GM23338 (cell line): ENCODE data around the gene GPR183. TPM values are rescaled to one million over a fixed set of nuclear protein-coding genes. Genes with fewer than 3 reads are reported as not detected.

Experiments used
- ATAC-seq: fragments of 200-7000 bp; cut with Tn5 transposase; 3 replicates; pipeline ENCODE4 v1.9.1; 2020
- DNase-seq: peaks from one replicate; pipeline ENCODE4 v3.0.0-alpha.2; 2015; ENCODE audit warnings: low spot score
- H2AFZ ChIP-seq: fragments of 200-600 bp; sonication (generic); 2 replicates; pipeline ENCODE4 v1.8.0; 2016; ENCODE audit warnings: antibody characterized with exemption, mild to moderate bottlenecking, moderate library complexity
- H3F3A ChIP-seq: fragments of 200-600 bp; sonication (generic); replicated peaks from 2 replicates; pipeline ENCODE4 v1.8.0; 2017; ENCODE audit warnings: antibody characterized with exemption, mixed run types, low read depth
- H3K27ac ChIP-seq: fragments of 200-600 bp; sonication (generic); 2 replicates; pipeline ENCODE4 v1.6.1; 2016; ENCODE audit warnings: low read depth
- H3K27me3 ChIP-seq: fragments of 200-600 bp; sonication (generic); 2 replicates; pipeline ENCODE4 v1.8.0; 2016; ENCODE audit warnings: mild to moderate bottlenecking, mixed run types, moderate library complexity; ENCODE audit not compliant: insufficient read depth
- H3K36me3 ChIP-seq: fragments of 200-600 bp; sonication (generic); 2 replicates; pipeline ENCODE4 v1.8.0; 2016; ENCODE audit warnings: mild to moderate bottlenecking; ENCODE audit not compliant: insufficient read depth
- H3K4me1 ChIP-seq: fragments of 200-600 bp; sonication (generic); 2 replicates; pipeline ENCODE4 v1.8.0; 2016; ENCODE audit warnings: mild to moderate bottlenecking, moderate library complexity; ENCODE audit not compliant: insufficient read depth
- H3K4me2 ChIP-seq: fragments of 200-600 bp; sonication (generic); 2 replicates; pipeline ENCODE4 v1.7.1; 2017; ENCODE audit warnings: mixed run types
- H3K4me3 ChIP-seq: fragments of 200-600 bp; sonication (generic); 2 replicates; pipeline ENCODE4 v1.6.1; 2016; ENCODE audit warnings: mixed run types
- H3K79me2 ChIP-seq: fragments of 200-600 bp; sonication (generic); replicated peaks from 2 replicates; pipeline ENCODE4 v1.8.0; 2017; ENCODE audit warnings: mild to moderate bottlenecking; ENCODE audit not compliant: insufficient read depth
- H3K9me2 ChIP-seq: fragments of 200-600 bp; sonication (generic); 2 replicates; pipeline ENCODE4 v1.8.0; 2017; ENCODE audit not compliant: insufficient read depth
- H4K20me1 ChIP-seq: fragments of 200-600 bp; sonication (generic); replicated peaks from 2 replicates; pipeline ENCODE4 v1.8.0; 2017; ENCODE audit warnings: mild to moderate bottlenecking; ENCODE audit not compliant: insufficient read depth
- H3K27ac Mint-ChIP-seq: 2 replicates; pipeline ENCODE4 v1.8.0; 2020; ENCODE audit warnings: inconsistent platforms, mild to moderate bottlenecking, moderate library complexity, mixed read lengths
- H3K27me3 Mint-ChIP-seq: 3 replicates; pipeline ENCODE4 v1.8.0; 2022; ENCODE audit warnings: low read depth, mild to moderate bottlenecking, moderate library complexity, mixed read lengths, inconsistent platforms; ENCODE audit not compliant: insufficient read depth, poor library complexity
- H3K36me3 Mint-ChIP-seq: 3 replicates; pipeline ENCODE4 v1.8.0; 2021; ENCODE audit warnings: low read depth, mild to moderate bottlenecking, inconsistent platforms, moderate library complexity, mixed read lengths
- H3K4me1 Mint-ChIP-seq: 3 replicates; pipeline ENCODE4 v1.8.0; 2020; ENCODE audit warnings: mild to moderate bottlenecking, inconsistent platforms, mixed read lengths
- H3K4me3 Mint-ChIP-seq: 3 replicates; pipeline ENCODE4 v1.8.0; 2021; ENCODE audit warnings: moderate library complexity, mild to moderate bottlenecking, inconsistent platforms, mixed read lengths
- H3K9me3 Mint-ChIP-seq: 3 replicates; pipeline ENCODE4 v1.8.0; 2020; ENCODE audit warnings: moderate library complexity, mild to moderate bottlenecking, inconsistent platforms, mixed read lengths
- CREB1 ChIP-seq: fragments of 250-450 bp; sonication (Bioruptor Pico); IDR thresholded peaks from 2 replicates; pipeline ENCODE4 v1.5.0; 2020; ENCODE audit warnings: low read depth, mild to moderate bottlenecking, moderate library complexity
- EZH2 ChIP-seq: fragments of 200-600 bp; sonication (generic); IDR thresholded peaks from one replicate; pipeline ENCODE4 v1.8.0; 2017; ENCODE audit warnings: antibody characterized with exemption, mild to moderate bottlenecking, low read depth; ENCODE audit not compliant: unreplicated experiment
- EZH2phosphoT487 ChIP-seq: fragments of 200-600 bp; sonication (generic); IDR thresholded peaks from one replicate; pipeline ENCODE4 v1.8.1; 2018; ENCODE audit warnings: antibody characterized with exemption; ENCODE audit not compliant: unreplicated experiment
- POLR2AphosphoS5 ChIP-seq: IDR thresholded peaks from 2 replicates; pipeline ENCODE4 v1.6.1; 2016; ENCODE audit warnings: antibody characterized with exemption, low read depth
- STAT1 ChIP-seq: IDR thresholded peaks from one replicate; pipeline ENCODE4 v1.6.1; 2016; ENCODE audit warnings: antibody characterized with exemption; ENCODE audit not compliant: unreplicated experiment
- ZNF114 ChIP-seq: fragments of 250-450 bp; sonication (Bioruptor Pico); IDR thresholded peaks from 2 replicates; pipeline ENCODE4 v1.5.0; 2020; ENCODE audit warnings: mild to moderate bottlenecking, moderate library complexity
- ZNF462 ChIP-seq: fragments of 250-450 bp; sonication (Bioruptor Pico); IDR thresholded peaks from 2 replicates; pipeline ENCODE4 v1.5.0; 2020; ENCODE audit warnings: mild to moderate bottlenecking, moderate library complexity
- polyA plus RNA-seq: library from polyadenylated mRNA; unstranded; fragments of >200 nt; fragmentation: Nextera tagmentation; extraction: Ambion mirVana; gene quantifications from 2 replicates; pipeline ENCODE4 v1.2.1, GENCODE V29; 2016
- total RNA-seq: library from RNA; depleted of rRNA; stranded (reverse); fragments of >200 nt; shearing (Covaris generic); gene quantifications from 2 replicates; pipeline ENCODE4 v1.2.3, GENCODE V29; 2014

Gene GPR183
- total and polyA plus RNA-seq, 2 experiments from 2014 or later: 0.78 TPM; not detected in 1

GRCh38 chr13:99327761-99328160, 20.6 kb upstream of the GPR183 start:
- no peak overlapping the region for H3K27ac ChIP-seq
- H3K27me3 ChIP-seq: no peaks in the 10 kb centered on the region
- H2AFZ ChIP-seq: no peak overlapping the region
- no peaks in the 10 kb centered on the region; the same call in 1 of the 3 replicates for H3K36me3 Mint-ChIP-seq
- no peaks in the 10 kb centered on the region for H3K9me2 ChIP-seq
- H3K4me3 ChIP-seq: no peak overlapping the region
- no peak for TF ChIP-seq CREB1 (CRISPR knock-in tag)
- no peak for TF ChIP-seq EZH2
- TF ChIP-seq STAT1: no peak
- TF ChIP-seq ZNF462: no peak
- no peak for TF ChIP-seq EZH2phosphoT487
- TF ChIP-seq ZNF114 (CRISPR knock-in tag): no peak
- peaks cover 4% of the 10 kb centered on the region; the same call in 1 of the 2 replicates for H3K36me3 ChIP-seq
- H3K4me2 ChIP-seq: no peak overlapping the region
- no peaks in the 10 kb centered on the region for H3K9me3 Mint-ChIP-seq
- H3F3A ChIP-seq: no peaks in the 10 kb centered on the region
- H3K27ac Mint-ChIP-seq: no peak overlapping the region
- no peaks in the 10 kb centered on the region for H3K4me1 ChIP-seq
- no peak overlapping the region for H3K4me3 Mint-ChIP-seq
- H4K20me1 ChIP-seq: peaks cover 3% of the 10 kb centered on the region; the same call in 1 of the 2 replicates
- no peaks in the 10 kb centered on the region for H3K27me3 Mint-ChIP-seq
- DNase-seq: no peak
- 0 out of 2 replicates have a peak, but pooled peaks cover 3% of the 10 kb centered on the region for H3K79me2 ChIP-seq
- no peak for ATAC-seq
- no peaks in the 10 kb centered on the region for H3K4me1 Mint-ChIP-seq

- Histone ChIP-seq H3K79me2 (0 out of 2 replicates have a peak, but pooled peaks cover 3% of the 10 kb centered on the region), H3K9me2 (no peaks in the 10 kb centered on the region), H2AFZ (no peak overlapping the region), H3K27ac (no peak overlapping the region), H3K4me3 (no peak overlapping the region), H3K27me3 (no peaks in the 10 kb centered on the region), H3K36me3 (peaks cover 4% of the 10 kb centered on the region; the same call in 1 of the 2 replicates), H4K20me1 (peaks cover 3% of the 10 kb centered on the region; the same call in 1 of the 2 replicates), H3K4me2 (no peak overlapping the region), H3K4me1 (no peaks in the 10 kb centered on the region), H3F3A (no peaks in the 10 kb centered on the region)
- ATAC-seq (no peak), DNase-seq (no peak)
- Mint-ChIP-seq H3K4me3 (no peak overlapping the region), H3K36me3 (no peaks in the 10 kb centered on the region; the same call in 1 of the 3 replicates), H3K27ac (no peak overlapping the region), H3K9me3 (no peaks in the 10 kb centered on the region), H3K4me1 (no peaks in the 10 kb centered on the region), H3K27me3 (no peaks in the 10 kb centered on the region)
- TF ChIP-seq POLR2AphosphoS5: no peak
Measured at GRCh38 chr13:99327126-99327525, 19.9 kb upstream of the GPR183 start.
